A549 (cell line): ENCODE results near the gene NFX1.

Experiments
- BCL3 ChIP-seq: fragments of >200 bp; sonication (Bioruptor Twin); formaldehyde crosslinking; IDR thresholded peaks from 3 replicates; pipeline ENCODE4 v1.6.1; 2016
- CHD2 ChIP-seq: fragments of 150-350 bp; IDR thresholded peaks from 2 replicates; pipeline ENCODE4 v1.6.1; 2014; ENCODE audit warnings: low read length; ENCODE audit not compliant: partially characterized antibody
- CTCF ChIP-seq: fragments of >200 bp; sonication (Bioruptor Twin); formaldehyde crosslinking; IDR thresholded peaks from 3 replicates; pipeline ENCODE4 v1.5.1; 2016
- ESRRA ChIP-seq: fragments of 150-350 bp; IDR thresholded peaks from 2 replicates; pipeline ENCODE4 v1.6.1; 2014; ENCODE audit warnings: mild to moderate bottlenecking, low read length, borderline replicate concordance
- JUN ChIP-seq, 2 experiments: fragments of >200 bp; sonication (Bioruptor Twin); formaldehyde crosslinking; IDR thresholded peaks; 2 replicates in 1 of 2; 3 replicates in 1 of 2; pipeline ENCODE4 v1.6.1; 2016 to 2017
- KDM1A ChIP-seq: fragments of 200-600 bp; sonication (generic); IDR thresholded peaks from 2 replicates; pipeline ENCODE4 v1.6.1; 2016; ENCODE audit warnings: low read depth, mild to moderate bottlenecking
- POLR2A ChIP-seq: IDR thresholded peaks from 2 replicates; pipeline ENCODE4 v1.6.1; 2012; ENCODE audit warnings: mild to moderate bottlenecking, low read length
- REST ChIP-seq: fragments of 200-600 bp; sonication (generic); IDR thresholded peaks from 2 replicates; pipeline ENCODE4 v1.6.1; 2016; ENCODE audit warnings: antibody characterized with exemption, mild to moderate bottlenecking, moderate library complexity
- SREBF2 ChIP-seq: fragments of 450-650 bp; IDR thresholded peaks from 2 replicates; pipeline ENCODE4 v1.6.1; 2014; ENCODE audit warnings: mild to moderate bottlenecking, moderate library complexity

- no peak for TF ChIP-seq CTCF
- no peak for TF ChIP-seq JUN (IDR thresholded peaks at IDR 0.05)
- TF ChIP-seq REST = no peak
- no peak for TF ChIP-seq POLR2A
- no peak for TF ChIP-seq CHD2
- TF ChIP-seq BCL3 = no peak
- no peak for TF ChIP-seq SREBF2
- no peak for TF ChIP-seq ESRRA
- TF ChIP-seq KDM1A = no peak
Measured at GRCh38 chr9:33403941-33404787, 113.8 kb downstream of the NFX1 start.
